ENCODE measurements around the gene SLC23A1.

DNA sequence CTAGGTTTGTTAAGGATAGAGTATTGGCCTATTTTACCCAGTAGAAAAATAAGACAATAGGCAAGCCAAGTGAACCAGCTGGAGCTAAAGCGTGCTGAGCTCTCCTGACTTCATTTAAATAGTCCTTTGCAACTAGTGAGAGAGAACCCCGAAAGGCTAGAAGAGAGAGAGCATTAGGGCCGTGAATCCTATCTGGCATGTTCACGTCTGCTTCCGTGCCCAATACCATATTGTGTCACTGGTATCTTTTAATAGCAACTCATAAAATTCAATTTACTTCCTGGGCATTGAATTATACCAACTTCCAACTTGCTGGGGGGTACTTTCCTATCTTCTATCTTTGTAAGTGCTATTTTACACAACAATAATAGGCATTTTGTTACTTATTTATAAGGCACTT lies 42.4 kb upstream of the SLC23A1 start:
- TF ChIP-seq EP300 (IDR thresholded peaks at IDR 0.05) (no peak), POLR2A (IDR thresholded peaks at IDR 0.05) (no peak)
- TF ChIP-seq, protein P1, sequence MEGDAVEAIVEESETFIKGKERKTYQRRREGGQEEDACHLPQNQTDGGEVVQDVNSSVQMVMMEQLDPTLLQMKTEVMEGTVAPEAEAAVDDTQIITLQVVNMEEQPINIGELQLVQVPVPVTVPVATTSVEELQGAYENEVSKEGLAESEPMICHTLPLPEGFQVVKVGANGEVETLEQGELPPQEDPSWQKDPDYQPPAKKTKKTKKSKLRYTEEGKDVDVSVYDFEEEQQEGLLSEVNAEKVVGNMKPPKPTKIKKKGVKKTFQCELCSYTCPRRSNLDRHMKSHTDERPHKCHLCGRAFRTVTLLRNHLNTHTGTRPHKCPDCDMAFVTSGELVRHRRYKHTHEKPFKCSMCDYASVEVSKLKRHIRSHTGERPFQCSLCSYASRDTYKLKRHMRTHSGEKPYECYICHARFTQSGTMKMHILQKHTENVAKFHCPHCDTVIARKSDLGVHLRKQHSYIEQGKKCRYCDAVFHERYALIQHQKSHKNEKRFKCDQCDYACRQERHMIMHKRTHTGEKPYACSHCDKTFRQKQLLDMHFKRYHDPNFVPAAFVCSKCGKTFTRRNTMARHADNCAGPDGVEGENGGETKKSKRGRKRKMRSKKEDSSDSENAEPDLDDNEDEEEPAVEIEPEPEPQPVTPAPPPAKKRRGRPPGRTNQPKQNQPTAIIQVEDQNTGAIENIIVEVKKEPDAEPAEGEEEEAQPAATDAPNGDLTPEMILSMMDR (IDR thresholded peaks at IDR 0.05), result no peak

Measured in tibial nerve (tissue), 4 donors.